GM19238 (cell line): ENCODE measurements around the gene ESYT1.
"Not testable (repeated sequence)": the region's sequence is repeated elsewhere in the genome, so short reads cannot be mapped to it uniquely, and the experiment has no call there.

Experiments used
- DNase-seq: peaks from one replicate; pipeline ENCODE4 v3.0.0; 2011; ENCODE audit warnings: low spot score; ENCODE audit not compliant: insufficient read length

Gene ESYT1

DNA sequence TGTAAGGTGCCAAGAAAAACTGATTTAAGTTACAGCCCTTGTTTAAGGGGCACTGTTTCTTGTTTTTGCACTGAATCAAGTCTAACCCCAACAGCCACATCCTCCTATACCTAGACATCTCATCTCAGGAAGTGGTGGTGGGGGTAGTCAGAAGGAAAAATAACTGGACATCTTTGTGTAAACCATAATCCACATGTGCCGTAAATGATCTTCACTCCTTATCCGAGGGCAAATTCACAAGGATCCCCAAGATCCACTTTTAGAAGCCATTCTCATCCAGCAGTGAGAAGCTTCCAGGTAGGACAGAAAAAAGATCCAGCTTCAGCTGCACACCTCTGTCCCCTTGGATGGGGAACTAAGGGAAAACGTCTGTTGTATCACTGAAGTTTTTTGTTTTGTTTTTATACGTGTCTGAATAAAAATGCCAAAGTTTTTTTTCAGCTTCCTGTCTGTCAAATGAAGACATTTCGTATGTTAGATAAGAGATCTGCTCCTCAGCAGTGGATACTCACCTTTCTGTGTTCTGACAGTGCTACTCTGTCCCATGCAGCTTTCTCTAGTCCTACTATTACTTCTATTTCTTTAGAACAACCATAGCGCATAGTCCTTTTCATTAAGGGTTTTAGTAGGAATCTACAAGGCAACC is 24.9 kb upstream of the ESYT1 start:
- DNase-seq: no peak

DNA sequence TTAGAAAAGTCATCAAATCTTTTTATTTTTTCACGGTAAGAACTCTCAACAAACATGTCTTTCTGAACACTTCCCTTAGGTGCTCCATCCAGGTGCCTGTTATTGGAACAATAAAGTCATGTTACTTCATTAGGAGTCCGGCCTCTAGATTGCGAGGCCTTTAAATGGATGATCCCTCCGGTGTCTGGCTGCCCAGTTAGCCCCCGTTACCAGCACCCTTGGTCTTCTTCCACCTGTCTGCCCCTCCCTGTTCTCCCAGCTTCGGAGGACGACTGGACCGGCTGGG is 24.3 kb upstream of the ESYT1 start:
- DNase-seq: no peak

DNA sequence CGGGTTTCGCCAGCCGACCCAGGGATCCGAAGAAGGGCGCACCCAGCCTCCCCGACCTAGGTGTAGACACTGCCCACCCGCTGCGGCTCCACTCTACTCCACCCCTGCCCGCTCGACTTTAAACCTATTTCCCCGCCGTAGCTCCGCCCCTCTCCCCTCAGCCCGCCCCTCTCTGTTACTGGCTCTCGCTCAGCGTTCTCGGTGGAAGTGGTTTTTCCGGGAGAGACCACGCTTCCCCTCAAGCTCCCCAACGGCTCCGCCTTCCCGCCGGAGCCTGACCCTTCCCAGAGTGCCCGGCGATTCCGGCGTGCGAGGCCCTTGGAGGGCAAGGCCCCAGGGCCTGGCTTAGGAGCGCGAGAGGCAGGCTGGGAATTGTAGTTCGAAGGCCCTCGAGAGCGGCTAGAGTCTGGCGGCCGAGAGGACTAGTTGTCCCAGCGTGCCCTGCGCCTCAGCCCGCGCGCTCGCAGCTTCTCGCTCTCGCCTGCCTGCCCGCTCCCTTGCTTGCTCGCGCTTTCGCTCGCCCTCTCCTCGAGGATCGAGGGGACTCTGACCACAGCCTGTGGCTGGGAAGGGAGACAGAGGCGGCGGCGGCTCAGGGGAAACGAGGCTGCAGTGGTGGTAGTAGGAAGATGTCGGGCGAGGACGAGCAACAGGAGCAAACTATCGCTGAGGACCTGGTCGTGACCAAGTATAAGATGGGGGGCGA is 23.8 kb upstream of the ESYT1 start, which contains the start of gene PA2G4:
TSS of gene PA2G4 (plus strand) at position 451 of the 706 bp plus-strand sequence. CDS start at position 630, 179 bp downstream.
- peak; percentile 95 for DNase-seq

DNA sequence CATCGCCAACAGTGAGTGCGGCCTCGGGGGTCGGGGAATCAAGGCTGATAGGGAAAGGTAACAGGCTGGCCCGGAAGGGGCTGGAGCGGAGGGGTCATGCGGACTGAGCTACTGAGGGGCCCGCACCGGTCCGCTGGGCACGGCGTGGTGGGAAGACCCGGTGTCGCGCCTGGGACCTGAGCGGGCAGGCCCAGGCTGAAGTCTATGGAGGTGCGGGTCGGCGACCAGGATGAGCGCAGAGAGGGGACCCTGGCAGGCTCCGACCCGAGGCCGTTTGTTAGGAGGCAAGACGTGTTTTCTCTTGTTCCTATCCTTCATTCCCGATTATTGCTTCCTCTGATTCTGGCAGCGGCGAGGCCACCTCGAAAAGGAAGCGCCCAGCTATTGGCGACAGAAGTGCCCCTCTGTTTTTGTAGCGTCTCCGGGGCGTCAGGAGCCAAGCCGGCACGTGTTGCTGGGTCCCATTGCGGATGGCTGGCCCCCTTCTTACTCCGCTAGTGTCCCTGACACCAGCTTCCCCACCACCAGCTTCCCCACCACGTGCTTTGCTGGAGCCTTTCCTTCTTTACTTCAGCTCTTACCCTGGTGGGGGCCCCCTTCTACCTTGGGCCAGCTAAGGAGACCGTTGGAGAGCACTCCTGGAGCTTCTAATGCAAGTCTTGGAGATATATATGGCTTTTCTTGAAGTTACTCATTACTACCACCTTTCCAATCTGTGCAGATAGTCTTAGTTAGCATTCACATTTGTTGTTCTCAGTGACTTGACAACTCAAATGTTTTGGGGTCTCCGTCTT is 23.1 kb upstream of the ESYT1 start:
- DNase-seq: no peak

DNA sequence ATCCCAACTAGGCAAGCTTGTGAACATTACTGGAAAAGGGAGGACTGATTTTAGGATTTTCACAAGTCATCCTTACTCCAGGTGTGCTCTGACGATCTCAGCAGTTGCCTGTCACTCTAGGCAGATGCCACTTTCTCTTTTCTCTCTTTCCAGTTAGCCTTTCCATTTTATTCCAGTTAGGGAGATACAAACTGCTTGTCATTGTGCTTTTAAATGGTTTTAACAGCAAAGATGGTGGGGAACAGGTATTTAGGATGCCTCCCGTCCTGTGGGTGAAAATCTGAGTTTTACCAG is 22.5 kb upstream of the ESYT1 start:
- no peak for DNase-seq

DNA sequence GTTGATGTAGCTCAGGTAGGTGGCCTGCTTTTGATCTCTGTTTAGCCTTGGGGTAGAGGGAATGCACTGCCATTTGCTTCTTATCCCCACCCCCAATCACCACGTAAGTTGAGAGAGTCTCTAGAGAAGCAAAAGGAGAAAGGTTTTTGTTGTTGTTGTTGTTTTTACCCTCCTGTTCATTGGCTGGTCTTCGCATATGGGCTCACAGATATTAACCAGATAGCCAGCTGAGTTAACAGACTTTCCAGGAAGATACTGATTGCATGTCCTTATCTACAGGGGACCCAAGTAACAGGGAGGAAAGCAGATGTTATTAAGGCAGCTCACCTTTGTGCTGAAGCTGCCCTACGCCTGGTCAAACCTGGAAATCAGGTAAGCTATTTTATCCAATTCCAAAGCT is 20.8 kb upstream of the ESYT1 start:
- DNase-seq: no peak

DNA sequence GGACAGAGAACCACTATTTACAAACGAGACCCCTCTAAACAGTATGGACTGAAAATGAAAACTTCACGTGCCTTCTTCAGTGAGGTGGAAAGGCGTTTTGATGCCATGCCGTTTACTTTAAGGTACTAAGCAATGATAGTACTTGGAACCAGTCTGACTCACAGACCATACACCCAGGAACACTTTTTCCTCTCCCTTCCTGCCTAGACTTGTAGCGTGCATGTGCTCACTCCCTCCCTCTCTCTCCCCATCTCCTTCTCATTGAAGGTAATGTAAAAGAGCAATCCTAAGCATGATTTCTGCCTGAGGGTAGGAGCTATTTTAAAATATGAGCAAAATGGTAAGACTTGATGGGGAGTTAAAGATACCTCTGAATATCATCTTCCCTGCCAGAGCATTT is 17.5 kb upstream of the ESYT1 start:
- no peak for DNase-seq

DNA sequence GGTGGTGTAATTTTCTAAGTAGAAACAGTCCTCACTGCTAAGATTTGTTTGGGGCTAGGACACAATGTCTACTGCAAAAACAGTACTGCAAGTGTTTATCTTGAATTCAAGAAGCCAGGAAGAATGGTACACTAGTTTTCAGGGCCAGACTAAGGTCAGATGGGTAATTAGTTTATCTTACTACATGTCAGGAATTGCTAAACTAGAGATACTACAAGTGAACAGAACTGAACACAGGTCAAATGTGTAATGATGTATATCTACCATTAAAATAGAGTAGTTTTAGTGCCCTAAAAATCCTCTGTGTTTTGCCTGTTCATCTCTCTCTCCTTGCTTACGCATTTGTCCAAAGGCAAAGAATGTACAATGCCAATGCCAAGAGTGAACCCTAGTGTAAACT is 14.0 kb upstream of the ESYT1 start:
- DNase-seq: no peak

DNA sequence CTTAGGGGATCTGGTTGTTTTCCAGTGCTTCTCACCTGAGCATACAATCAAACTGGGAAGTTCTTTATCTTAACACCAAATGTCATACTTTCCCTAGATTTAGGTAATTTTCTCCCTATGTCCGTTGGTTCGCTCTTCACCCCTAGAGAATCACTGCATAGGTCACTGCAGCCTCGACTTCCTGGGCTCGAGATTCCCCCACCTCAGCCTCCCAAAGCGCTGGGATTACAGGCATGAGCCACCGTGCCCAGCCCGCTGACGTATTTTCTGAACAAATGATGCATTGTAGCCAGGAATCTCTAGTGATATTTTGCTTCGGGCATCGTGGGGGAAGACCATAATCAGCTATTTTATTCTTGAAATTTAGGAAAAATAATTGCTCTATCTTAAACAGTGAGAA is 12.7 kb upstream of the ESYT1 start:
- DNase-seq: no peak

DNA sequence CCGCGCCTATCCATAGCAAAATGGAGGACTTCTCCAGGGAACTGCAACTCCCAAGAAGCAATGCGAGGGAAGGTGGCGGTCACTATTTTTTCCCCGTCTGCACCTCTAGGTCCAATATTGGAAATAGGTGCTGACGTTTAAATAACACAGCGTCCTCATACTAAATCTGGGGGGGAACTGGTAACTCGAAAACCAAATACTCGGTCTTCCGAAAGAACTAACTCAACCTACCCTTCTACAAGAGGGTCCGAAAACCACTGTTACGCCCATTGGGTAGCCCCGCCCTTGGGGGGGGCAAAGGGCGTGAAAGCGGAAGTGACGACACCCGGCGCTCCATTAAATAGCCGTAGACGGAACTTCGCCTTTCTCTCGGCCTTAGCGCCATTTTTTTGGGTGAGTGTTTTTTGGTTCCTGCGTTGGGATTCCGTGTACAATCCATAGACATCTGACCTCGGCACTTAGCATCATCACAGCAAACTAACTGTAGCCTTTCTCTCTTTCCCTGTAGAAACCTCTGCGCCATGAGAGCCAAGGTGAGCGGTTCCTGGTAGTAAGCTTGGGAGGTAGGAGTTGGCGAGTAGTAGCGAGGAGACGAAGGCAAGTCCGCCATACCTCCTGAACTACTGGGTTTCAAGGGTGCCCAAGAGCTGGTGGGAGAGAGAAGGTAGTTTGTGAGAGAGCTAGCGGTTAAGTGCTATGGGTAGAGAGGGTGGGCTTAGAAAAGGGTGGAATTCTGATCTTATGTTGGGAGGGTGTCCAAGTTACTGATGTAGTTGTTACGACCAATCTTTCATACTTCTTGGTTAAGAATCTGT is 11.6 kb upstream of the ESYT1 start, which contains the start of gene RPL41:
TSS of gene RPL41 (plus strand) at position 367 of the 815 bp plus-strand sequence.
- DNase-seq: peak; percentile 61

DNA sequence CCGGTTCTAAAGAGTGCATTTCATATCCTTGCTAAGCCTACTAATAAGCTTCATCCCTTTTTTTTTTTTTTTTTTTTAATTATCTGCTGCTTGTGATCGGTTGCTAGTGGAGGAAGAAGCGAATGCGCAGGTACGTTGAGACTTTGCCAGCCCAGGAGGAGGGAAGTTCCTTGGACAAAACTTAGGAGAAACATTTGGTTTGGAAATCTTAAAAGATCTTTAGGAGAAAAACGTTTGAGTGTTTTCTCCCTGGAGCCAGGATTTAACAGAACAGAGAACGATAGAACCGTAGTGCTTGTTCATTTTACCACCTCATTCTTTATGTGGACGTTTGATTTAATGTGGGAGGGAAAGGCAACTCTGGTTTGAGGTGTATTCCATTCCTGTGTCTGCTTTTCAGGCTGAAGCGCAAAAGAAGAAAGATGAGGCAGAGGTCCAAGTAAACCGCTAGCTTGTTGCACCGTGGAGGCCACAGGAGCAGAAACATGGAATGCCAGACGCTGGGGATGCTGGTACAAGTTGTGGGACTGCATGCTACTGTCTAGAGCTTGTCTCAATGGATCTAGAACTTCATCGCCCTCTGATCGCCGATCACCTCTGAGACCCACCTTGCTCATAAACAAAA is 10.9 kb upstream of the ESYT1 start:
- DNase-seq: not testable (repeated sequence)

DNA sequence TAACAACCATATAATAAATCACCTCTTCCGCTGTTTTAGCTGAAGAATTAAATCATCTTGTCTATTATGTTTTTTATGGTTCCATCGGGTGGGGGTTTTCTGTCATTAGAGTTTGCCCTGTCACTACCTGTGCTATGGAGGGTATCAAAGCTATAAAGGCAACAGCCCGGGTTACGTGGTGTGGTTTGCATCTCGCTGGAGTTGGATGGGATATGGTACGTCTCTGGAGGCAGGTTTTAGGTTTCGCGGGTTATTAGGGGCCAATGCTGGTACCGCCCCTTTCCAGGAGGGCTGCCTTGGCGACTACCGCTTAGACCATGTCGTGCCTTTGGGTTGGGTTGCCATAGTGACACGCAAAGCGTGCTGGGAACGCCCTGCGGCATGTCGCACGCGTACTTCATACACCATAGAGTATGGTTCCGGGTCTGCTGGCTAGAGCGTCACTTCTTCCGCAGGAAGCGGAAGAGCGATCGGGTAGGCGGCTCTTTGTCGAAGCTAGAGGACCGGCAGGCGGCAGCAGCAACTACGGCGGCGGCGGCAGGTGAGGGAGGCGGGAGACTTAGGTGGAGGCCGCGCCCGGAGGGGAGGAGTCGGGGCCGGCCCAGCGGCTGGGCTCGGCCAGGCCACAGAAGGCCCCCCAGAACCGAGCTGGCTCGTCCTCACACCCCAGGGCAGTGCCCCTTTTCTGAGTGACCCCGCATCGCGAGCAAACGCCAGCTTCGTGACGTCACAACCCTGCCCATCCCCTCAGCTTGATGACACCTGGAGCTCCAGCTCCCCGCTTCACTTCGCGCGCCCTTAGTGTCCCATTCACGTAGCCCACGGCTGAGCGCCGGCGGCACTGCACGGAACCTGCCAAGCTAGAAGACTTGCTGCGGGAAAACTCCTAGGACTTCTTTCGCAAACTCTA is 10.0 kb upstream of the ESYT1 start, which contains the start of gene ZC3H10:
TSS of gene ZC3H10 (plus strand) at position 489 of the 910 bp plus-strand sequence. CDS start 2,297 bp downstream, outside the sequence.
- peak; percentile 81 for DNase-seq

DNA sequence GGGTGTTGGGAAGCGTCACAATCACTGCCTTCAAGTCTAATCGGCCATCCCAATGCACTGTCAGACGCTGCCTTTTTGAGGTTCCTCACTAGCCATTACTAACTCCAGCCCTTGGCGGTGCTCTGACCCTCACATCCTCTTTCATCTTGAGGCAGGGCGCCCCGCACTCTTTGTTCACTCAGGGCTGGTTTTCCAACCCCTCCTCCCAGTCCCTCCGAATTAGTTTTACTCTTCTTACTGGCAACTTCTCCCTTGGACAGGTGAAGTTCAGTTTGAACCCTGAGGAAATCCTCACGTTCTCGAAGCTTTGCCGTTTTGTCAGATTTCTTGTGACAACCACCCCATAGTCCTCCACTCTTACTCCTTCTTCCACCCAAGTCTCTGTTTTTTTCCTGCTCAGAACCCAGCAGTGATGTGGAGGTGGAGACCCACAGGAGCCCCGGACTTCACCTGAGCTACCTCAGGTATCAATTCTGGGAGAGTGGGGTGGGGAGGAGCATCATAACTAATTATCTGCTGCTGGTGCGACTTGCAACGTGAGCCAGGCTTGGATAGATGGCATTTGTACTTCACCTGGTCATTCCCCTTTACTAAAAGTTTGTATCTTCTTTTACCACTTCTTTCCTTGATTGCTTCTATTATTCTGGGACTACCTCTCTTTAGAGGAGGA is 9.2 kb upstream of the ESYT1 start:
- no peak for DNase-seq

DNA sequence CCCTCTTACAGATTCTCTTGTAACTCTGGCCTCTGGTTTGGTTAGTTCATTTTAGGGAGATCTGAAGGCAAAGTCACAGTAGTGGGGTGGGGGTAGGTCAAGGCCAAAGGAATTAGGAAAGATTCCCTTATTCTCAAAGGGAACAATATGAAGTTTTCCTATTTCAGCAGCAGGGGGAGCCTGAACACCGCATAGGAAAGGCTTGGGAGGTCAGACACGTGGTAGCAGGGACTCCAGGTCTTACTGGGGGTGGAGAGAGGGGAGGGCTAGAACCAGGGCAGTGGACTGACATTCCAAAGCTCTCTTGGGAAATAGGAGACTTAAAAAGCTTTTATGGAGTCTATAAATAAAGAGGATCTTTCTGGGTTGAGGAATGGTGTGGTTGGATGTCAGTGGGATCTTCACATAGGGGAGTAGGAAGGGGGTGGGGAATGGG is 8.7 kb upstream of the ESYT1 start:
- no peak for DNase-seq

DNA sequence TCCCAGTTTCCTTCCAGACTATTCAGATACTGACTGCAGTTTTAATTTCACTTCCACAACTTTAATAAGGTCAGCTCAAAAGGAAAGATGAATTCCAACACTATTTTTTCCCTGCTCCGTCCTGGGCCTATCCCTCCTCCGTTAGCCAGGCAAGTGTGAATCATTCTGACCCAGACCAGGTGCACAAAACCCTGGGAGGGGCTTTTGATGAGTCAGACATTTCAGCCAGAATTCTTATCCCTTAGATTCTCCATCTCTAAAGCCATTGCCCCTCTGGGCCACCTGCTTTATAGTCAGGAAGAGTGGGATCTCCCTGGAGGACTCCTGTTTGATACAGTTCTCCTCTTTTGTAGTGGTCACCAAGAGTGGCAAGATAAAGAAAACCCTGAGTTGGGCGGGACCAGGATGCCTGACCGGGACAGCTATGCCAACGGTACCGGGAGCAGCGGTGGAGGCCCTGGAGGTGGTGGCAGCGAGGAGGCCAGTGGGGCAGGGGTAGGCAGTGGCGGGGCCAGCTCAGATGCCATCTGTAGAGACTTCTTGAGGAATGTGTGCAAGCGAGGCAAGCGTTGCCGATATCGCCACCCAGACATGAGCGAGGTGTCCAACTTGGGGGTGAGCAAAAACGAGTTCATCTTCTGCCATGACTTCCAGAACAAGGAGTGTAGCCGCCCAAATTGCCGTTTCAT is 7.8 kb upstream of the ESYT1 start:
- DNase-seq: no peak

DNA sequence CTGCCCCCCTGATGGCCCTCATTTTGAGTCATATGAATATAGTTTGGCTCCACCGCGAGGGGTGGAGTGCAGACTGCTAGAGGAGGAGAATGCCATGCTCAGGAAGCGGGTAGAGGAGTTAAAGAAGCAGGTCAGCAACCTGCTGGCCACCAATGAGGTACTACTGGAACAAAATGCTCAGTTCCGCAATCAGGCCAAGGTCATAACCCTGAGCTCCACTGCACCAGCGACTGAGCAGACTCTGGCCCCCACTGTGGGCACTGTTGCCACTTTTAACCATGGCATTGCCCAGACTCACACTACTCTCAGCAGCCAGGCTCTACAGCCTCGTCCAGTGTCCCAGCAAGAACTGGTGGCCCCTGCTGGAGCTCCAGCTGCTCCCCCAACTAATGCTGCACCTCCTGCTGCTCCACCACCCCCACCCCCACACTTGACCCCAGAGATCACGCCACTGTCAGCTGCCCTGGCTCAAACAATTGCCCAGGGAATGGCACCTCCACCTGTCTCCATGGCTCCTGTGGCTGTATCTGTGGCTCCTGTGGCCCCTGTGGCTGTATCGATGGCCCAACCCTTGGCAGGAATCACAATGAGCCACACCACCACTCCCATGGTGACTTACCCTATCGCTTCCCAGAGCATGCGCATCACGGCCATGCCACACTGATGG is 6.7 kb upstream of the ESYT1 start:
- DNase-seq: no peak

DNA sequence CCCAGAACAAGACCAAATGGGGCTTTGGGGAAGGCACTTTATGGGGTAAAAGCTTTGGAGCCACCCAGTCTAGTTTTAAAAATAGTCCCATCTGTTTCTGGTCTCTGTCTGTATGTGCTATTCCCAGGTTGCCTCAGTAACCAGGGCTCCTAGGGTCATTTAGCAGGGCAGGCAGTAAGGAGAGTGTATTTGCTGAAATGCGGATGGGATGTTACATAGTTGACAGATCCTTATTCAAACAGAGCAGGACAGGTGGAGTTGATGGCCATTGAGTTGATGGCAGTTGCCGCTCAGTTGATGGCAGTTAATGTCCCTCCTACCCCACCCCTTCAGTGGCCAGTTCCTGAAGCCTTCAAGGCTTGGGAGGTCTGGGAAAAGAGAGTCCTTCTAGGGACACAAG is 5.4 kb upstream of the ESYT1 start:
- DNase-seq: no peak

DNA sequence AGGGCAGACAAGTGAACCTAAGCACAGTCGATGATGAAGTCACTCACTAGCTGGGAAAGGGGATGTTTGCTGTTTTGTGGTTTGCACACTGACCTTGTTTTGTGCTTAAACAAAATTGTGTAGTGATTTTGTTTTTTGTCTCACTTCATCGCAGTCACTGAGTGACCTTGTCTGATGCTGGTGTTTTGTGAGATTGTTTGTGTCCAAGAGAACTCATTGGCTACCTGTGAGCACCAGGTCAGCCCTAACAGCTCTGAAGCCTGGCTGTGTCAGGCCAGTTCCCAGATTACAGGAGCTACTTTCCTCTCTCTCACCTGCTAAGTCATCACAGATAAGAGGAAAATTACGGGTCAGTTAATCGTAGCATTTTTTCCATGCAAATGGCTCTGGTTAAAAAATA is 3.9 kb upstream of the ESYT1 start:
- DNase-seq: no peak
